ENCODE results near the gene ANO3.
"Not testable (repeated sequence)": the region's sequence is repeated elsewhere in the genome, so short reads cannot be mapped to it uniquely, and the experiment has no call there.

ANO3 gene

DNA sequence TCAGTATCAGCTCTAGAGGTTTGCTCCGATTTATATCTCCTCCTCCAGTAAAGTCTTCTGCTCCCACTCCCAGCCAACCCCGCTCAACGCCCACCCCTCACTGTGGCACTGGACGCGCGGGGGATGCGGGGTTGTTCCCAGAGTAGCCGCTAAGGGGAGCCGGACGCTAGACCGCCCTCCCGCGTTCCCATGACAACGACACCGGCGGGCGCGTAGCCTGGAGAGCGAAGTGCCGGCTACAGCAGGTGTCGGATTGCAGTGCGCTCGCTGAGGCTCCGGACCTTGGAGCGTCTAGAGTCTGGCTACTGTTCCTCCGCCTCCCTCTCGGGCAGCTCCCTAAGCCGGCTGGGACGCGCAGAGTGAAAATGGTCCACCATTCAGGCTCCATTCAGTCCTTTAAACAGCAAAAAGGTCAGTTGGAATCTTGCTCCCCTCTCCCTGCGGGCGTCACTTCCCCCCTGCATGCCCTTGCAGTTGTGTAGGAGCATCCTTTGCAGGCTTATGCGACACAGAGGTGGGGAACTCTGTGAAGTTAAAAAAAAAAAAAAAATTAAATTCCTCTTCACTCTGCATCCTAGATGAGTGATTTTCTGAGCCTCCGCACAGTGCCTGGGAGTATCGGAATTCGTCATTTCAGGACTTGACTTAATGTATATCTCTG, at the start of gene ANO3:
Gene ANO3, plus strand, starts transcription at position 220 of the 661 bp plus-strand sequence. Its CDS starts 146 bp downstream, at position 366.
- no peak for DNase-seq (ENCODE audit: low read depth in 2 of 2)

- DNase-seq (ENCODE audit: low read depth in 2 of 2), result no peak
Measured at GRCh38 chr11:26283852-26284408, 48.0 kb upstream of the ANO3 start.

DNA sequence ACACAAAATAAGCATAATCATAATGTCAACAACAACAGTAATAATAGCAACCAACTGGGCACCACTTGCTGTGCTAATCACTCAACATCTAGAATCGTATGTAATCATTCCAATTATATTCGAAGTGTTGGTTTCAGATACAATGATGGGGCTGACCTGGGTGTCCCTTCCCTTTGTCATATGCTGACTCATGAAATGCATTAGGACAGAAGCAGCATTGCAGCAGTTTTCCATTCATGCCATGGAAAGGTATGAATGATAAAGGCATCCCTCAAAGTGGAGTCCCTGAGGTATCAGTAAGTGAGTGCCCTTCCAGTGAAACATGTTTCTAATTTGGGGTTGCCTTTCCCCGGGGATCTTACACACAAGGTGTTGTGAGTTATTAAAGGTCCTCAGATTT, 46.3 kb upstream of the ANO3 start:
- no peak for DNase-seq (ENCODE audit: low read depth in 2 of 2)

- DNase-seq (ENCODE audit: low read depth in 2 of 2), result no peak
Measured at GRCh38 chr11:26286472-26287066, 45.4 kb upstream of the ANO3 start.

- no peak for DNase-seq (ENCODE audit: low read depth in 2 of 2)
Measured at GRCh38 chr11:26287067-26287518, 44.8 kb upstream of the ANO3 start.

DNA sequence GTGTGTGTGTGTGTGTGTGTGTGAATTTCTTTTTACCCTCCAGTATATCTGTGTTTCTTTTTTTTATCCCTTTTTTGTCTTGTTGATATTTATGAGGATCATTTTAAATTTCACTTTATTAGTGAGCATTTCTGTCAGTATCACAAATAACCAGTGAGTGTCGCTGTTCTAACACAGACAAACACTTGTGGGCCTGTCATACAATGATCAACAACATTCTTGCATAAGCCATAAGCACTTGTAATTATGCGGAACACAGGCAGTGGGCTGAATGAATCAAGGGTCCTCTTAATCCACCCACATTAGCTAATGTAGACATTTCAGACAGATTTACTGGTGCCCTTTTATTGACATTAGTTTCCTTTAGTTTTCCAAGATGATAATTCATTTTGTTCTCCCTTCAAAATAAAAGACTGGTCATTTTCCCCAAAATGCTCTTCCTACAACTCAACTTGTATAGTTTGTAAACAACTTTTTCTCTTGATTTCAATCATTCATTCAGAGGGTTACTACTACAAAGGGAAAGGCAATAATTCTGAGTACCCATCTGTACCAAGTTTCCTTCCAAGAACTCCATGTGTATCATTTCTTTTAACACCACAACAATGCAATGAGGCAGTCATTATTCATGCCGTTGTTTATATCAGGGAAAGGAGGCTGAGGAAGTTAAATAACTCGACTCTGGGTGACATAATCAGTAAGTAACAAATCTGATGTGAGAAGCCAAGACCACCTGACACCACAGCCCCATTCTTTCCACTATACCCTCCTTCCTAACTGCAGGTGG, 34.5 kb upstream of the ANO3 start:
- DNase-seq (ENCODE audit: low read depth in 2 of 2), result no peak

DNA sequence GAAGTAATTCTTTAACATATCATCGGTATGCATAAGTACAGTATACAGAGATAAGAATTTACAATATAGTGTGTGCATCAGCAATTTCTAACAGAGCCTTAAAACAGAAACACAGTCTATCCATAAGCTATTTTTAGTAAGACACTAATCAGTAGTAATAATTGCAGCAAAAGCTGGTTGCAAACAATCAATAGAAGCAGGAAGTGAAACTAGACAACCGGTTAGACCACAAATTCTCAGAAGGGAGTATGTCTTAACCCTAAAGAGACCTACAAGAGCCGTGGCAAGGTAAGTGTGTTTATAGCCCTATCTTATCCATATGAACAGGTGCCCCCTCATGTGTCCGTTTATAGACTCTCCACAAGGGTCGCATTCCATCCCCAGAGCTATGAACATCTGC, 15.6 kb upstream of the ANO3 start:
- DNase-seq (ENCODE audit: low read depth in 2 of 2), result not testable (repeated sequence)

GRCh38 chr11:26319906-26320305, 12.0 kb upstream of the ANO3 start:
- DNase-seq (ENCODE audit: low read depth in 2 of 2), result no peak

DNA sequence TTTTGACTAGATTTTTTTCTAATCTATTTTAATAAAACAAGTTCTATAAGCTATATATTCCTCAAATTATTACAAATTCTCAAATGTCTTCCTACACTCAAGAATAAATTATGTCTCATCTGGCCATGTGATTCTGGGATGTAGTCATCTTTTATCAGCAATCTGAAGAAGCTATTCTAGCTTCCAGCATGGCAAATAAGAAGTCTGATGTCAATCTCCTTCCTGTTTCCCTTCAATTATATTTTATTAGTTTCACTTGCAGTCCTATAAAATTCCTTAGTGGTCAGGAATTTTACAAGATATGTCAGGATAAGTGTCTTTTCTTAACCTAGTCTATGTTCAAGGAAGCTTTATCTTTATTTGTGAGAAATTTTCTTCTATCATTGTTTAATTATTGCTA, 10.4 kb upstream of the ANO3 start:
- DNase-seq (ENCODE audit: low read depth in 2 of 2), result no peak

GRCh38 chr11:26322335-26323067, 9.4 kb upstream of the ANO3 start:
- DNase-seq (ENCODE audit: low read depth in 2 of 2), result no peak

DNA sequence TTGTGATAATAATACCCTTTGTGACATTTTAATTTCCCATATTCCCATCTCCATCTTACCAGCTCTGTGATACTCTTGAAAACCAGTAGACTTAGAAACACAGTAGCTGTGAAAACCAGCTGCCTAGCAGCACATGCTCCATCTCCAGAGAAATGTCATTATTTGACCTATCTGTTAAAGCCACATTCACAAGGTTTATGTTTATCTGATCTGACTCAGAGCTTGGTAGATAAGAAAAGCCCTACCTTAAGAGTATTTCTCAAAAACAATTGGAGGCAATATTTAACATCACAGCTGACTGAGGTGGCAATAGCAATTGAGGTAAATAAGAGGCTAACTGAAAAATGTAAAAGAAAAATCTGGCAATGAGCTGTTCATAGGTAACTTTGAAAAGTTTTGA, 8.1 kb upstream of the ANO3 start:
- no peak for DNase-seq (ENCODE audit: low read depth in 2 of 2)

- no peak for DNase-seq (ENCODE audit: low read depth in 2 of 2)
Measured at GRCh38 chr11:26324270-26324669, 7.7 kb upstream of the ANO3 start.

GRCh38 chr11:26326793-26327400, 5.0 kb upstream of the ANO3 start:
- no peak for DNase-seq (ENCODE audit: low read depth in 2 of 2)

GRCh38 chr11:26329206-26329605, 2.7 kb upstream of the ANO3 start:
- no peak for DNase-seq (ENCODE audit: low read depth in 2 of 2)

DNA sequence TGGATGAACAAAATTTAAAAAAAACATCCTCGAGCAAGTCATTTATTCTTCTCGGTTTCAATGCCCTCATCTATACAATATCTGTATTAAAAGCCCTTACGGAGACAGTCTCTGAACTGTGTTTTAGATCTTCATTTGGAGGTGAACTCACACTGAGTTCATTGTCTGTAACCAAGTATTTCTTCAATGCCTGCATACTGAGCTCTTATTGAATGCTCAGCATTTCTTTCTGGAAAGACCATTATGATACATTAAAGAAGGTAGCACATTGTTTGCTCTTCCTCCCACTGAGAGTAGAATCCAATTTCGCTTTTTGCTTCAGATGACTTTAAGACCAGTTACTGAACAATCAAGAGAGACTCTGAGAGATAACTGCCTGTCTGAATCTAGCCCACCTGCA, 1.7 kb upstream of the ANO3 start:
- no peak for DNase-seq (ENCODE audit: low read depth in 2 of 2)

DNA sequence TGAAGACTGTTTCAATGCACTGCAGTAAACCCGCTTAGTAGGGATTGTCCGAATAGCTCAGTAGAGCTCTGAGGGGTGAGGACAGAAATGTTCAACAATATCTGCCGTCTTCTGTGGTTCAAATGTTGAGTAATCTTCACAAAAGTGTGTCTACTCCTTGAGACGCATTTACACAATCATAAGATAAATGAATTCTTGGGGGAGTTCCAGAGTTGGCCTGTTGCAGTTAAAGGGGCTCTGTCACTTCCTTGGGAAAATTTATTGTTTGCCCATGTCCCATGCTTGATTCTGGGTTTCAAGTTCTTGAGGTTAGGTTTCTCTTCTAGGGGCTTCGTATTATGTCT, 614 bp downstream of the ANO3 start:
- DNase-seq (ENCODE audit: low read depth in 2 of 2), result no peak

DNA sequence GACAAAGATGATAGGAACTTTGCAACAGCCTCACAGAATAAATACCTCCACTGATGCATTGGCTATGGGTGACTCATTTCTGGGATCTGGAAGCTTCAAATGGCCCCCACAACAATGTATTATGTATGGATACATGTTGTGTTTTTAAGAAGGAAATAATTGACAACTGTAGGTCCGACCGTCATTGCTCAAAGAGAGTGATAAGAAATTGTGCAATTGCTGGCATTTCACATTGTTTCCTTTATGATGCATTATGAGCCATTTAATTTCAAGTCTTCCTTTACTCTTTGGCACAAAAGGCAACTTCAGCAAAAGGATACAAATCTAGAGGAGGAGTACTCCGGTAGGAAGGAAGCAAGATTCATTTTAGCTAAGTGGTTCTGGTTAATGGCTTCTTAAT, 2.0 kb downstream of the ANO3 start:
- DNase-seq (ENCODE audit: low read depth in 2 of 2), result no peak

- no peak for DNase-seq (ENCODE audit: low read depth in 2 of 2)
Measured at GRCh38 chr11:26335903-26336302, 4.0 kb downstream of the ANO3 start.

GRCh38 chr11:26344647-26345046, 12.7 kb downstream of the ANO3 start:
- DNase-seq (ENCODE audit: low read depth in 2 of 2), result no peak

DNA sequence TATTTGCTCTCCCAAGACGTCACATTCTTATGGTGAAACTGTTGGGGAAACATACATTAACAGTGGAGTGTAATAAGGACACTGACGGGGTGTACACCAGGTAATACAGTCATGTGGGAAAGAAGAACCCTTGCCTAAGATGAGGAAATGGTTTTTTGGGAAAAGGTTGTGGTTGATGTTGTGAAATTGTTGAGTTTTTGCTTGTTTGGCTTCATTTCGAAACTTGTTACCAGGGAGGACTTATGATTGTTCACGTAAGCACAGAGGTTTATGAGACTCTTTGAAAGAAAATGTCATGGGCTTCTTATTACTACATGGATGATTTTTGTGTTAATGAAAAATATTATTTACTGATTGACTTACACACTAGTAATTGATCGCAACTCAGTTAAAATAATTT, 16.8 kb downstream of the ANO3 start:
- DNase-seq (ENCODE audit: low read depth in 2 of 2), result no peak

DNA sequence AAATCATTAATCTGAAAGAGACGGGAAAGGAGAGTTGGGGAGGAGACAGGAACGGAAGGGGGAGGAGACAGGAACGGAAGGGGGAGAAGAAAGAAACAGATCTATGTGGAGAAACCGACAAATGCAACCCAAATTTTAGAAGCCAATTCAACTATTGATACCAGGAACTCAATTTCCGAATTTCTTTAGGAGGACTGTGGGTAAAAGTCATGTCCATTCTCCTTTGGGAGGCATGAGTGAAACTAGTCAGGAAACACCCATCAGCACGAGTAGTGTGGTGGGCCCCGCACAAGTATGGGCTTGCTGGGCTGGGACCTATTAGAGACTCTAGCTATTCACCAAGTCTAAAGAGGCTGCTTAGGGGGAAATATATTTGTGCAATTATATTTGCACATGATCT, 18.1 kb downstream of the ANO3 start:
- no peak for DNase-seq (ENCODE audit: low read depth in 2 of 2)

GRCh38 chr11:26353010-26353409, 21.1 kb downstream of the ANO3 start:
- no peak for DNase-seq (ENCODE audit: low read depth in 2 of 2)

Measured in stimulated activated CD4-positive, alpha-beta T cell treated with anti-CD3 and anti-CD28 coated beads, Interleukin-1b, Interleukin-23, amount 100 ng/mL, for 4 hours (primary cell).